ENCODE data around the gene ATP5MC2.
A peak's percentile ranks its signal among the peaks of the same experiment; 100 is the strongest.
"Not testable (repeated sequence)": the region's sequence is repeated elsewhere in the genome, so short reads cannot be mapped to it uniquely, and the experiment has no call there.

ATP5MC2 gene

GRCh38 chr12:53688134-53688533 lies 12.3 kb upstream of the ATP5MC2 start:
- DNase-seq, result no peak

GRCh38 chr12:53686436-53686835 lies 10.6 kb upstream of the ATP5MC2 start:
- no peak for DNase-seq

- DNase-seq, result no peak
Measured at GRCh38 chr12:53684654-53685220, 8.9 kb upstream of the ATP5MC2 start.

GRCh38 chr12:53683983-53684382 lies 8.1 kb upstream of the ATP5MC2 start:
- no peak for DNase-seq

- DNase-seq, result no peak
Measured at GRCh38 chr12:53683494-53683893, 7.6 kb upstream of the ATP5MC2 start.

- not testable (repeated sequence) for DNase-seq
Measured at GRCh38 chr12:53680061-53680460, 4.2 kb upstream of the ATP5MC2 start.

GRCh38 chr12:53677800-53678148 lies 1.9 kb upstream of the ATP5MC2 start:
- no peak for DNase-seq

GRCh38 chr12:53677016-53677799 lies 1.3 kb upstream of the ATP5MC2 start:
- no peak for DNase-seq

- DNase-seq, result peak in 3 of 6 experiments; percentile 42 to 63 (median 50)
Measured at GRCh38 chr12:53676656-53677015, 753 bp upstream of the ATP5MC2 start.

GRCh38 chr12:53674977-53675700 lies 744 bp downstream of the ATP5MC2 start:
- DNase-seq, result no peak

- DNase-seq, result no peak
Measured at GRCh38 chr12:53670971-53671370, 4.9 kb downstream of the ATP5MC2 start.

- no peak for DNase-seq
Measured at GRCh38 chr12:53670308-53670707, 5.6 kb downstream of the ATP5MC2 start.

GRCh38 chr12:53667080-53667479 lies 8.8 kb downstream of the ATP5MC2 start:
- no peak for DNase-seq

GRCh38 chr12:53664936-53665335 lies 10.9 kb downstream of the ATP5MC2 start:
- DNase-seq, result no peak

GRCh38 chr12:53664191-53664590 lies 11.7 kb downstream of the ATP5MC2 start:
- DNase-seq, result no peak

- DNase-seq, result no peak
Measured at GRCh38 chr12:53660041-53660440, 15.8 kb downstream of the ATP5MC2 start.

- DNase-seq, result no peak
Measured at GRCh38 chr12:53659571-53659981, 16.3 kb downstream of the ATP5MC2 start.

- DNase-seq, result no peak
Measured at GRCh38 chr12:53659011-53659551, 16.8 kb downstream of the ATP5MC2 start.

- no peak for DNase-seq
Measured at GRCh38 chr12:53657041-53657440, 18.8 kb downstream of the ATP5MC2 start.

GRCh38 chr12:53653595-53653994 lies 22.3 kb downstream of the ATP5MC2 start:
- no peak for DNase-seq

- no peak for DNase-seq
Measured at GRCh38 chr12:53652366-53652765, 23.5 kb downstream of the ATP5MC2 start.

GRCh38 chr12:53651737-53652136 lies 24.1 kb downstream of the ATP5MC2 start:
- no peak for DNase-seq

- not testable (repeated sequence) for DNase-seq
Measured at GRCh38 chr12:53646300-53646699, 29.6 kb downstream of the ATP5MC2 start.

- no peak for DNase-seq
Measured at GRCh38 chr12:53645165-53645564, 30.7 kb downstream of the ATP5MC2 start.
